ENCODE results near the gene UQCR11.

Gene UQCR11

GRCh38 chr19:1605236-1606137 is at the start of gene UQCR11:
Gene UQCR11, minus strand, starts transcription at chr19:1605462. Its CDS starts 53 bp downstream, at chr19:1605409.
- H3K27ac ChIP-seq: peak within 1 kb of the TSS; percentile 98
- H3K36me3 ChIP-seq (ENCODE audit: insufficient read depth, low read length): peaks cover 23% of the 10 kb centered on the region; the same call in 1 of the 2 replicates
- no peaks in the 10 kb centered on the region for H3K9me3 ChIP-seq (ENCODE audit: low read depth, low read length)
- TF ChIP-seq EZH2 (IDR thresholded peaks at IDR 0.05) (no peak), POLR2AphosphoS5 (IDR thresholded peaks at IDR 0.05; ENCODE audit: borderline replicate concordance, low read depth, low read length) (peak; percentile 96)
- DNase-seq (ENCODE audit: low read depth, low spot score): peak; percentile 93
- peak within 1 kb of the TSS; percentile 92 for H3K4me3 ChIP-seq
- H3K9ac ChIP-seq (ENCODE audit: insufficient read length): peak within 1 kb of the TSS; percentile 97

DNA sequence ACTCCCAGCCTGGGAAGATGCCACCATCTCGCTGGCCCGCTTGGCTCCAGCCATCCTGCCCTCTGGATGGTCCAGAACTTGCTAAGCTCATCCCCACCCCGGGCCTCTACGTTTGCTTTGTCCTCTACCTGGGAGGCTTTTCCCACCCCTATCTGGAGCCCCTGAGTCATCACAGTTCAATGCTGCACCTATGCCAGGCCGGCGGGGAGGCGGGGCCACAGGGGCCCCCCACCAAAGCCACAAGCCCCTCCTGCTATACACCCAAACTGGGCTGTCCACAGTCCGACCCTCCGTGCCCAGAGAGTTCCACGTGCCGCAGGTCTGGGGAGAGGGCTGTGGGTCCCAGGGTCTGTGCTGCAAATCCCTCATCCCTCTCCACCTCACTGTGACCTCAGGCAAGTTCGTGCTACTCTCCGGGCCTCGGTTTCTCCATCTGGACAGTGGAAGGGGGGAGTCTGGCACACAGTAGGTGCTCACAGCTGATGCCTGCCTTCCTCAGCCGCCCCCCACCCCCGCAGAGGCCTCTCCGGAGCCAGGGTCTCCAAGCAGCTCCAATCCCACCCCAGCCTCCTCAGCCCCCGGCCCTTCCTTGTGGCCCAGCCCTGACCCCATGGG is 49.0 kb upstream of the UQCR11 start:
- H3K9ac ChIP-seq (ENCODE audit: insufficient read length): no peak overlapping the region
- no peak for TF ChIP-seq POLR2AphosphoS5 (IDR thresholded peaks at IDR 0.05; ENCODE audit: borderline replicate concordance, low read depth, low read length)
- no peak for TF ChIP-seq EZH2 (IDR thresholded peaks at IDR 0.05)
- no peak for TF ChIP-seq FOXP2 (optimal IDR thresholded peaks at IDR 0.05; ENCODE audit: control extremely low read depth, extremely low read length, insufficient read depth)

DNA sequence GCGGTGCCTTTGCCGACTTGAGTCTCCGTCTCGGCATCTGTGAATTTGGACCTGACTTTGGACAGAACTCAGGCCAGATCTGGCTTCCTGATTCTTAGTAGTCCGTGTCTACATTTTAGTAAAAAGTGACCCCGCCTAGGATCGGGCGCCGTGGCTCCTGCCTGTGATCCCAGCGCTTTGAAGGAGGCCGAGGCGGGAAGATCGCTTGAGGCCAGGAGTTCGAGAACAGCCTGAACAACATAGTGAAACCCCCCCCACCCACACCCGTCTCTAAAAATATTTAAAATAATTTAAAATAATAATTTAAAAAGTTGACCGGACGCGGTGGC is 48.0 kb upstream of the UQCR11 start:
- H3K27ac ChIP-seq: peak overlapping the region; percentile 77; the same call in 1 of the 2 replicates
- peaks cover 20% of the 10 kb centered on the region for H3K36me3 ChIP-seq (ENCODE audit: insufficient read depth, low read length)
- no peaks in the 10 kb centered on the region for H3K9me3 ChIP-seq (ENCODE audit: low read depth, low read length)
- peak overlapping the region; percentile 77 for H3K4me3 ChIP-seq
- no peak for TF ChIP-seq EZH2 (IDR thresholded peaks at IDR 0.05)
- no peak for TF ChIP-seq POLR2AphosphoS5 (IDR thresholded peaks at IDR 0.05; ENCODE audit: borderline replicate concordance, low read depth, low read length)
- no peak for TF ChIP-seq FOXP2 (optimal IDR thresholded peaks at IDR 0.05; ENCODE audit: control extremely low read depth, extremely low read length, insufficient read depth)
- DNase-seq (ENCODE audit: low read depth, low spot score): no peak
- H3K9ac ChIP-seq (ENCODE audit: insufficient read length): peak overlapping the region; percentile 78

More for the DNA sequence above, 49.0 kb upstream of the UQCR11 start:
- Histone ChIP-seq H3K9me3 (ENCODE audit: low read depth, low read length) (no peaks in the 10 kb centered on the region), H3K36me3 (ENCODE audit: insufficient read depth, low read length) (peaks cover 10% of the 10 kb centered on the region), H3K27ac (no peak overlapping the region), H3K4me3 (no peak overlapping the region)
- DNase-seq (ENCODE audit: low read depth, low spot score): no peak

DNA sequence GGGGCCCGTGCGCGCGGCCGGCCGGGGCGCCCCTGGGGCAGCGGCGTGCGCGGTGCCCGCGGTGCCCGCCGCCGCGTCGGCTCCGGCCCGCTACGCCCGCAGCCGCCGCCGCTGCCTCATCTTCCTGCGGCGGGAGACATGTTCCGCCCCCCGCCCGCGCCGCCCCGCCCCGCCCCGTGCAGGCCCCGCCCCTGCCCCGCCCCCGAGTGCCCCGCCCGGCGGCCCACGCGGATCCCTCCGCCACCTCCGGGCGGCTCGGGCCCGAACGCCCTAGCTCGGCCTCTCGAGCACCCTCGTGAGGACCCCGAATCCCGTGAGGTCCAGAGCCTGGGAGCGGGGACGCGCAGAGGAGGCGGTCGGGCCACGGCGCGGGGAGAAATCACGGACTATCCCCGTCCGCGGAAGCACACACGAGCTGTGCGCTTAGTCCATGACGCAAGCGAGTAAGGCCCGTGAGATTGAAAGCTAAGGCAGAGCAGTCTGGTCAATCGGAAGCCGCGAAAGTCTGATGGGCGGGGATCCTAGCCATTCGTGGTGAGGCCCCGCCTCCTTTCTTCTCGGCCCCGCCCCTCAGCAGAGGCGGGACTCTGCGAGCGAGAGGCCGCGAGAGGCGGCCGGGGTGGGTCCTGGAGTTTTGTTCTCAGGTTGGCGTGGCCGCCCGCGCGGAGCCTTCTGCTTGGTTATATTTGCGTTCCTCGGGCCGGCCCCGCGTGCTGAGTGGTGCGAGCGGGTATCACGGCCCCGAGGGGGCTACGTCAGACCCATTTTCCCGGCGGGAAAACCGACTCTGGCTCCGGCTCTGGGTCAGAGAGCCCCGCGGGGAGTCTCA is 47.4 kb upstream of the UQCR11 start, which contains the start of gene TCF3:
Gene TCF3, minus strand, starts transcription at position 145 of the 829 bp plus-strand sequence. CDS start 2,367 bp downstream, outside the sequence.
- peak within 1 kb of the TSS; percentile 99 for H3K9ac ChIP-seq (ENCODE audit: insufficient read length)

DNA sequence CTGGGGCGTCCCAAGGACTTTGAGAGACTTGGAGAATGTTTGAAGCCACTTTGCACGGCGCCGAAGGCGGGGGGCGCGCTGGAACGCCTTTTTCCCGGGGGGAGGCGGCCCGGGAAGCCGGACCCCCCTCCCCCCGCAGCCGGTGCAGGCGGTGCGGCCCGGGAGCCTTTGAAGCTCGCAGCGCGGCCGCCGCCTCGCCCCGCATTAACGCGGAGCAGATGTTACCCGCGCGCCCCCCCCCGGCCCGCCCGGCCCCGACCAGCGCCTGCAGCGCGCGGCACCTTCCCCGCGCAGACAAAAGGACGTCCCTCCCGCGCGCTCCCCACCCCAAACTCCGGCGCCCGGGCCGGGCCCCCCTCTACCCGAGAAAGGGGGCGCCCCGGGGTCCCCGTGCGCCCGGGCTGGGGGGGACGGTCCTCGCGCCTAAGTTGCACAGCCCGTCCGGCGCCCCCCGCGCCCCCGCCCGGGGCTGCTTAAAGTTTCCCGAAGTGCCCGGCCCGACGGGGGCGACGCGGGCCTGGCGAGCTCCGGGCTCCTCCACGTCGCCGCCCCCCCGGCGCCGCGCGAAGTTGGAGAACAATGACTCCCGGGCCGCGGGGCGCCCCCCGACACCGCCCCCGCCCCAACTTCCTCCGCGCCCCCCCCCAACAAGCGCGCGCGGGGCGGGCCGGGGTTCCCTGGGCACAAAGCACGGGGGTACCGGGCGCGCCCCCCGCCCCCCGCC is 46.5 kb upstream of the UQCR11 start:
- no peak for TF ChIP-seq FOXP2 (optimal IDR thresholded peaks at IDR 0.05; ENCODE audit: control extremely low read depth, extremely low read length, insufficient read depth)
- peaks cover 36% of the 10 kb centered on the region for H3K36me3 ChIP-seq (ENCODE audit: insufficient read depth, low read length)
- peak overlapping the region; percentile 88 for H3K4me3 ChIP-seq
- H3K9me3 ChIP-seq (ENCODE audit: low read depth, low read length): no peaks in the 10 kb centered on the region
- H3K27ac ChIP-seq: peak overlapping the region; percentile 97
- peak overlapping the region; percentile 96 for H3K9ac ChIP-seq (ENCODE audit: insufficient read length)
- no peak for DNase-seq (ENCODE audit: low read depth, low spot score)

More for the DNA sequence above, 47.4 kb upstream of the UQCR11 start, which contains the start of gene TCF3:
- TF ChIP-seq FOXP2 (optimal IDR thresholded peaks at IDR 0.05; ENCODE audit: control extremely low read depth, extremely low read length, insufficient read depth): no peak
- TF ChIP-seq EZH2 (IDR thresholded peaks at IDR 0.05): no peak
- peak; percentile 35; the same call in 1 of the 2 replicates for TF ChIP-seq POLR2AphosphoS5 (IDR thresholded peaks at IDR 0.05; ENCODE audit: borderline replicate concordance, low read depth, low read length)
- H3K36me3 ChIP-seq (ENCODE audit: insufficient read depth, low read length): peaks cover 26% of the 10 kb centered on the region
- peak within 1 kb of the TSS; percentile 90 for H3K4me3 ChIP-seq
- peak; percentile 98 for DNase-seq (ENCODE audit: low read depth, low spot score)
- H3K9me3 ChIP-seq (ENCODE audit: low read depth, low read length): no peaks in the 10 kb centered on the region
- peak within 1 kb of the TSS; percentile 99 for H3K27ac ChIP-seq

DNA sequence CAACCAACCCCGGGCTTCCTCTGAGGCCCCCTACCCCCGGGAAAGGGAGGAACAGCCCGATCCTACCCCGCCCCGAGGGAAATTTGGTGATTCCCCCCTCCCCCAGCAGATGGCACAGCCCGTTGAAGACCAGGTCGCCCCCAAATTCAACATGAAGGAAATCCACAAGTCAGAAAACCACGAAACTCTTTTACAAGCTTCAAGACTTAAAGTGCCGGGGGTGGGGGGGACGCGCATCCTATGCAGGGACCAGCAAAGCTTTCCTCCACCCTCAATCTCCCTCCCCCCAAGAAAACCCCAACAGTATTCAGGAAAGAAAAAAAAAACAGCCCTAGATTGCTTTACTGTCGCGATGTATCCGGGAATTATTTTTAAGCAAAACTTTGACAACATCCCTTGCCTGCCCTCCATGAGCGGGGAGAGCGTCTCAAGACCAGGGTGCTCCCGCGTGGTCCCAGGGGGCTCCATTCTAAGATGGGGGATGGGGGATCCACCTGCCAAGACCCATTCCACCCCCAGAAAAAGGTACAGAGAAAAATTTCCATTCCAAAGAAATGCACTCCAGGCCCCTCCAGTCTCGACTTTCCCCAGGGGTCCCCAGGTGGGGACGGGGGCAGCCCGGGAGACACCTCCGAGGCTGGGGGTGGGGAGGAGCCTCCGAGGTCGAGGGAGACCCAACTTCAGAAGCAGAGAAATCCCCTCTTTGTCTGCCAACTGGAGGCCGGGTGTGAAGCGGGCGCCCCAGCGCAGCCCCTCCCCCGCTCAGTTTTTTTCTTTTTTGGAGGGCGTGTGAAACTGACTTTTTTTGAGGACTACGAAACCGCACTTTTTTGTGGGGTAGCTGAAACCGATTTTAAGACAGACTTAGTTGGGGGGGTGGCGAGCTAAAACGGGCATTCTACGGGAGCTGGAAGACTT is 45.6 kb upstream of the UQCR11 start:
- Histone ChIP-seq H3K36me3 (ENCODE audit: insufficient read depth, low read length) (peaks cover 44% of the 10 kb centered on the region), H3K9me3 (ENCODE audit: low read depth, low read length) (no peaks in the 10 kb centered on the region), H3K4me3 (peak overlapping the region; percentile 88), H3K9ac (ENCODE audit: insufficient read length) (peak overlapping the region; percentile 96), H3K27ac (peak overlapping the region; percentile 97)
- TF ChIP-seq POLR2AphosphoS5 (IDR thresholded peaks at IDR 0.05; ENCODE audit: borderline replicate concordance, low read depth, low read length) (no peak; the same call in 1 of the 2 replicates), FOXP2 (optimal IDR thresholded peaks at IDR 0.05; ENCODE audit: control extremely low read depth, extremely low read length, insufficient read depth) (no peak), EZH2 (IDR thresholded peaks at IDR 0.05) (no peak)
- no peak for DNase-seq (ENCODE audit: low read depth, low spot score)

Measured in SK-N-MC (cell line).